WTC11 (cell line): ENCODE results near the gene MOCS1.
A peak's percentile ranks its signal among the peaks of the same experiment; 100 is the strongest.

Experiments used
- CTCF ChIP-seq: fragments of 200-600 bp; IDR thresholded peaks from 2 replicates; pipeline ENCODE4 v1.8.0; 2022; ENCODE audit warnings: antibody characterized with exemption
- JUN ChIP-seq: sonication (generic); formaldehyde crosslinking; IDR thresholded peaks from 2 replicates; pipeline ENCODE4 v1.8.0; 2023; ENCODE audit warnings: mild to moderate bottlenecking, missing genetic modification reagents

GRCh38 chr6:39980839-39981580, 46.7 kb upstream of the MOCS1 start:
- TF ChIP-seq CTCF (peak; percentile 39), JUN (no peak)
